MCF 10A (cell line): ENCODE data around the gene DRAP1. TPM values are rescaled to one million over a fixed set of nuclear protein-coding genes. Genes with fewer than 3 reads are reported as not detected.

ENCODE experiments used
- BruUV-seq: library from RNA; stranded (reverse); fragments of 400-500 nt; replicated peaks from 2 replicates; lab custom pipeline; 2021; lab: Mats Ljungman, UMichigan
- CTCF ChIA-PET: fragments of 300-600 bp; sonication (Branson Sonifier 250); formaldehyde crosslinking; extraction: SDS; loops from one replicate; lab custom pipeline; 2021; ENCODE audit warnings: antibody characterized with exemption, inconsistent platforms; lab: Yijun Ruan, JAX
- POLR2A ChIA-PET: fragments of 300-600, 350-650 bp; sonication (Branson Sonifier 250); formaldehyde crosslinking; extraction: SDS; loops from one replicate; lab custom pipeline; 2020; ENCODE audit warnings: antibody characterized with exemption, inconsistent platforms; lab: Yijun Ruan, JAX
- DNase-seq: peaks from one replicate; pipeline ENCODE4 v3.0.0-alpha.2; 2018; ENCODE audit not compliant: unreplicated experiment
- H3K27ac Mint-ChIP-seq: one replicate; pipeline ENCODE4 v1.8.0; 2022; ENCODE audit warnings: mild to moderate bottlenecking, low read depth, mixed read lengths; ENCODE audit not compliant: unreplicated experiment
- H3K27me3 Mint-ChIP-seq: one replicate; pipeline ENCODE4 v1.8.0; 2022; ENCODE audit warnings: mixed read lengths; ENCODE audit not compliant: insufficient read depth, unreplicated experiment
- H3K36me3 Mint-ChIP-seq: one replicate; pipeline ENCODE4 v1.8.0; 2022; ENCODE audit warnings: mild to moderate bottlenecking, moderate library complexity, mixed read lengths; ENCODE audit not compliant: insufficient read depth, unreplicated experiment
- H3K4me1 Mint-ChIP-seq: one replicate; pipeline ENCODE4 v1.8.0; 2022; ENCODE audit warnings: mixed read lengths; ENCODE audit not compliant: insufficient read depth, unreplicated experiment
- H3K4me3 Mint-ChIP-seq: one replicate; pipeline ENCODE4 v1.8.0; 2022; ENCODE audit warnings: mild to moderate bottlenecking, moderate library complexity, mixed read lengths; ENCODE audit not compliant: unreplicated experiment
- H3K9me3 Mint-ChIP-seq: one replicate; pipeline ENCODE4 v1.8.0; 2022; ENCODE audit warnings: mixed read lengths; ENCODE audit not compliant: unreplicated experiment
- intact Hi-C: fragments of 100-400 bp; cut with micrococcal nuclease; formaldehyde crosslinking; loops from 2 replicates; pipeline ENCODE4 v1.14.1; 2022
- total RNA-seq: library from RNA; stranded (reverse); gene quantifications from 2 replicates; pipeline ENCODE4 v1.2.3, GENCODE V29; 2022
- TF ChIP-seq, protein P1 (sequence below): fragments of 200-600 bp; IDR thresholded peaks from one replicate; pipeline ENCODE4 v1.8.0; 2022; ENCODE audit warnings: antibody characterized with exemption, mild to moderate bottlenecking; ENCODE audit not compliant: unreplicated experiment

Gene DRAP1
- total RNA-seq, 1 experiment from 2014 or later, result 167 TPM

GRCh38 chr11:65952052-65952521, 32.9 kb downstream of the DRAP1 start:
- H3K27ac Mint-ChIP-seq, result no peak overlapping the region
- CTCF ChIA-PET, result no interaction called here
- POLR2A ChIA-PET, result interaction anchor here (0.6 to 1.4 kb wide), 6 partner anchors 9 to 70 kb away, joined by 3 to 6 read pairs (median 3); partner anchors contain the start of genes CCDC85B and SART1
- H3K36me3 Mint-ChIP-seq, result no peaks in the 10 kb centered on the region
- TF ChIP-seq, protein P1, sequence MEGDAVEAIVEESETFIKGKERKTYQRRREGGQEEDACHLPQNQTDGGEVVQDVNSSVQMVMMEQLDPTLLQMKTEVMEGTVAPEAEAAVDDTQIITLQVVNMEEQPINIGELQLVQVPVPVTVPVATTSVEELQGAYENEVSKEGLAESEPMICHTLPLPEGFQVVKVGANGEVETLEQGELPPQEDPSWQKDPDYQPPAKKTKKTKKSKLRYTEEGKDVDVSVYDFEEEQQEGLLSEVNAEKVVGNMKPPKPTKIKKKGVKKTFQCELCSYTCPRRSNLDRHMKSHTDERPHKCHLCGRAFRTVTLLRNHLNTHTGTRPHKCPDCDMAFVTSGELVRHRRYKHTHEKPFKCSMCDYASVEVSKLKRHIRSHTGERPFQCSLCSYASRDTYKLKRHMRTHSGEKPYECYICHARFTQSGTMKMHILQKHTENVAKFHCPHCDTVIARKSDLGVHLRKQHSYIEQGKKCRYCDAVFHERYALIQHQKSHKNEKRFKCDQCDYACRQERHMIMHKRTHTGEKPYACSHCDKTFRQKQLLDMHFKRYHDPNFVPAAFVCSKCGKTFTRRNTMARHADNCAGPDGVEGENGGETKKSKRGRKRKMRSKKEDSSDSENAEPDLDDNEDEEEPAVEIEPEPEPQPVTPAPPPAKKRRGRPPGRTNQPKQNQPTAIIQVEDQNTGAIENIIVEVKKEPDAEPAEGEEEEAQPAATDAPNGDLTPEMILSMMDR, result no peak
- BruUV-seq, result no TSS peak
- H3K27me3 Mint-ChIP-seq, result peaks cover 10% of the 10 kb centered on the region
- no peaks in the 10 kb centered on the region for H3K9me3 Mint-ChIP-seq
- H3K4me1 Mint-ChIP-seq, result no peaks in the 10 kb centered on the region
- DNase-seq, result no peak
- no peak overlapping the region for H3K4me3 Mint-ChIP-seq
- intact Hi-C loops, result no loop called here

DNA sequence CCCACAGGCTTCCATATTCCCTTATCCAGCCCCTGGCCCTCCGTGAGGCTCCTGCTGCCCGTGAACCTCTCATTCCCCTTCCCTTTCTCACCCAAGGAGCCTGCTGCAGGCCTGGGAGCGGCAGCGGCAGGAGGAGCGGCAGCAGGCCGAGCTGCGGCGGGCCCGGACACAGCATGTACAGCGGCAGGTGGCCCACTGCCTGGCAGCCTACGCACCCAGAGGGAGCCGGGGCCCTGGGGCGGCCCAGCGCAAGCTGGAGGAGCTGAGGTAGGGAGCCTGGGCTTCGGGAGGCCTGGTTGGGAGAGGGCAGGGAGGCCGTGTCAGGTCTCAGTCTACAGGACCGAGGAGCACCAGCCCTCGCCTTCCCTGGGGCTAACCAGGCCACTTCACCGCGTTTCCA, 34.2 kb downstream of the DRAP1 start:
- ChIA-PET CTCF (no interaction called here), POLR2A (no interaction called here)
- no peak overlapping the region for H3K27ac Mint-ChIP-seq
- no peaks in the 10 kb centered on the region for H3K36me3 Mint-ChIP-seq
- no TSS peak for BruUV-seq
- no peak overlapping the region for H3K4me3 Mint-ChIP-seq
- H3K4me1 Mint-ChIP-seq, result no peaks in the 10 kb centered on the region
- no peak for DNase-seq
- intact Hi-C loops, result no loop called here
- TF ChIP-seq, protein P1, result no peak
- peaks cover 3% of the 10 kb centered on the region for H3K27me3 Mint-ChIP-seq
- no peaks in the 10 kb centered on the region for H3K9me3 Mint-ChIP-seq

- no peaks in the 10 kb centered on the region for H3K27me3 Mint-ChIP-seq
- H3K4me1 Mint-ChIP-seq, result no peaks in the 10 kb centered on the region
- CTCF ChIA-PET, result interaction anchor here (0.6 to 1.1 kb wide), 3 partner anchors 21 to 279 kb away, joined by 3 read pairs; no protein-coding TSS in a partner anchor
- no peaks in the 10 kb centered on the region for H3K9me3 Mint-ChIP-seq
- H3K27ac Mint-ChIP-seq, result no peak overlapping the region
- DNase-seq, result no peak
- intact Hi-C loops, result no loop called here
- TF ChIP-seq, protein P1, result no peak
- no TSS peak for BruUV-seq
- POLR2A ChIA-PET, result no interaction called here
- H3K36me3 Mint-ChIP-seq, result no peaks in the 10 kb centered on the region
- H3K4me3 Mint-ChIP-seq, result no peak overlapping the region
Measured at GRCh38 chr11:65954771-65955170, 35.5 kb downstream of the DRAP1 start.

GRCh38 chr11:65958291-65958690, 39.1 kb downstream of the DRAP1 start:
- no peak overlapping the region for H3K4me3 Mint-ChIP-seq
- CTCF ChIA-PET, result interaction anchor here (0.6 to 1.1 kb wide), 4 partner anchors 24 to 1234 kb away, joined by 3 to 4 read pairs (median 4); no protein-coding TSS in a partner anchor
- TF ChIP-seq, protein P1, result no peak

More at GRCh38 chr11:65958291-65958690, 39.1 kb downstream of the DRAP1 start:
- H3K27me3 Mint-ChIP-seq, result no peaks in the 10 kb centered on the region
- BruUV-seq, result no TSS peak
- H3K27ac Mint-ChIP-seq, result no peak overlapping the region
- peaks cover 4% of the 10 kb centered on the region for H3K36me3 Mint-ChIP-seq
- H3K4me1 Mint-ChIP-seq, result peaks cover 12% of the 10 kb centered on the region
- intact Hi-C loops, result no loop called here
- no peak for DNase-seq
- H3K9me3 Mint-ChIP-seq, result no peaks in the 10 kb centered on the region
- POLR2A ChIA-PET, result interaction anchor here (1.1 to 1.5 kb wide), 3 partner anchors 10 to 42 kb away, joined by 4 to 5 read pairs (median 4); no protein-coding TSS in a partner anchor
